ENCODE measurements around the gene GP9. TPM values are rescaled to one million over a fixed set of nuclear protein-coding genes. Genes with fewer than 3 reads are reported as not detected.

The GP9 gene
- total RNA-seq, 3 donors from 2014 or later (not counting 1 experiment from before 2014, with no cell fraction given) = 0.86 to 8.6 (median 3.8) TPM

DNA sequence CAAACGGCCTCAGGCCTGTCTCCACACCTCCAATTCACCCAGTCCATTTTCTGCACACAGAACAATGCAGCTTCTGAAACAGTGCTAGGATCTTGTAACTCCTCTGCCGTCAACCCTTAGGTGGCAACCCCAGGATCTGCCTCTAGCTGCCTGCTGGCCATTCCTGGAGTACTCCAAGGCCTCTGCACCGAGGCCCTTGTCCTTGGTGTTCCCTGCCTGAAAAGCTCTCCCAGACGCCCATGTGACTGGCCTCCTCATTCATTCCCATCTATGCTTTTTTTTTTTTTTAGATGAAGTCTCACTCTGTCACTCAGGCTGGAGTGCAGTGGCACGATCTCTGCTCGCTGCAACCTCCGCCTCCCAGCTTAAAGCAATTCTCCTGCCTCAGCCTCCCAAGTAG lies 42.7 kb downstream of the GP9 start:
- Mint-ChIP-seq H3K4me1 (peaks cover 51 to 60% of the 10 kb centered on the region in 2 donors), H3K27ac (peak overlapping the region in 1 of 2 donors; percentile 71), H3K4me3 (no peak overlapping the region), H3K27me3 (ENCODE audit: low read depth in 2 of 2) (no peaks in the 10 kb centered on the region), H3K36me3 (no peaks in the 10 kb centered on the region), H3K9me3 (no peaks in the 10 kb centered on the region)
- H3K4me1 ChIP-seq (ENCODE audit: control insufficient read depth, insufficient read depth, low read length) = peaks cover 35% of the 10 kb centered on the region
- peaks cover 17% of the 10 kb centered on the region for H3K36me3 ChIP-seq (ENCODE audit: control insufficient read depth, insufficient read depth, low read length)
- H3K4me3 ChIP-seq (ENCODE audit: low read length) = no peak overlapping the region
- H3K9me3 ChIP-seq (ENCODE audit: control insufficient read depth, insufficient read depth, low read length) = no peaks in the 10 kb centered on the region
- 87% methylated on average over 7 of the region's 7 CpGs for WGBS (ENCODE audit: insufficient coverage)
- ATAC-seq = no peak
- TF ChIP-seq, protein P1, sequence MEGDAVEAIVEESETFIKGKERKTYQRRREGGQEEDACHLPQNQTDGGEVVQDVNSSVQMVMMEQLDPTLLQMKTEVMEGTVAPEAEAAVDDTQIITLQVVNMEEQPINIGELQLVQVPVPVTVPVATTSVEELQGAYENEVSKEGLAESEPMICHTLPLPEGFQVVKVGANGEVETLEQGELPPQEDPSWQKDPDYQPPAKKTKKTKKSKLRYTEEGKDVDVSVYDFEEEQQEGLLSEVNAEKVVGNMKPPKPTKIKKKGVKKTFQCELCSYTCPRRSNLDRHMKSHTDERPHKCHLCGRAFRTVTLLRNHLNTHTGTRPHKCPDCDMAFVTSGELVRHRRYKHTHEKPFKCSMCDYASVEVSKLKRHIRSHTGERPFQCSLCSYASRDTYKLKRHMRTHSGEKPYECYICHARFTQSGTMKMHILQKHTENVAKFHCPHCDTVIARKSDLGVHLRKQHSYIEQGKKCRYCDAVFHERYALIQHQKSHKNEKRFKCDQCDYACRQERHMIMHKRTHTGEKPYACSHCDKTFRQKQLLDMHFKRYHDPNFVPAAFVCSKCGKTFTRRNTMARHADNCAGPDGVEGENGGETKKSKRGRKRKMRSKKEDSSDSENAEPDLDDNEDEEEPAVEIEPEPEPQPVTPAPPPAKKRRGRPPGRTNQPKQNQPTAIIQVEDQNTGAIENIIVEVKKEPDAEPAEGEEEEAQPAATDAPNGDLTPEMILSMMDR (IDR thresholded peaks at IDR 0.05) = no peak
- DNase-seq = no peak
- intact Hi-C loops (cut with micrococcal nuclease) = no loop called here
- H3K27me3 ChIP-seq (ENCODE audit: control insufficient read depth, insufficient read depth, low read length) = no peaks in the 10 kb centered on the region
- H3K27ac ChIP-seq (ENCODE audit: low read length) = no peak overlapping the region

DNA sequence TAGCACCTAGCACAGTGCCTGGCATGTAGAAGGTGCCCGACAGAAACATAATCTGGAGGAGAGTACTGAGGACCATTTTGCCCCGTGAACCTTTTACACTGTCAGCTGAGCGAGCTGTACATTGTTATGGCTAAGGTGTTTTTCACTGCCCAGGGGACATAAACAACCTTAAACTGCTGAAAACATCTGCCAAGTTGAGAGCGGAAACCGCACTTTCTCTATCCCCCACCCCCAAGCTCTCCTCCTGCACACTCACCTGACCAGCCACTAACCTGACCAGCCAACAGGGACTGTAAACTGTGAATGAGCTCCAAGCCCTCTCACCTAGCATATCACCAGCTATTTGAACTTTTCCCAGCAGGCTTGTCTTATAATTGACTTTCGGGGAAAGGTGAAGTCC lies 43.5 kb downstream of the GP9 start:
- no peaks in the 10 kb centered on the region for H3K9me3 ChIP-seq (ENCODE audit: control insufficient read depth, insufficient read depth, low read length)
- peak overlapping the region in 1 of 2 donors; percentile 71 for H3K27ac Mint-ChIP-seq
- DNase-seq (no peak), ATAC-seq (no peak)
- no peaks in the 10 kb centered on the region for H3K27me3 ChIP-seq (ENCODE audit: control insufficient read depth, insufficient read depth, low read length)
- intact Hi-C loops (cut with micrococcal nuclease) = no loop called here
- TF ChIP-seq, protein P1 (IDR thresholded peaks at IDR 0.05) = no peak
- H3K27ac ChIP-seq (ENCODE audit: low read length) = no peak overlapping the region
- no peaks in the 10 kb centered on the region for H3K9me3 Mint-ChIP-seq
- WGBS (ENCODE audit: insufficient coverage) = 94% methylated on average over 5 of the region's 6 CpGs
- no peaks in the 10 kb centered on the region for H3K27me3 Mint-ChIP-seq (ENCODE audit: low read depth in 2 of 2)
- H3K4me3 Mint-ChIP-seq = no peak overlapping the region
- peaks cover 20% of the 10 kb centered on the region for H3K36me3 ChIP-seq (ENCODE audit: control insufficient read depth, insufficient read depth, low read length)
- H3K4me3 ChIP-seq (ENCODE audit: low read length) = no peak overlapping the region
- H3K4me1 Mint-ChIP-seq = peaks cover 55 to 62% of the 10 kb centered on the region in 2 donors
- H3K4me1 ChIP-seq (ENCODE audit: control insufficient read depth, insufficient read depth, low read length) = peaks cover 35% of the 10 kb centered on the region
- H3K36me3 Mint-ChIP-seq = no peaks in the 10 kb centered on the region

DNA sequence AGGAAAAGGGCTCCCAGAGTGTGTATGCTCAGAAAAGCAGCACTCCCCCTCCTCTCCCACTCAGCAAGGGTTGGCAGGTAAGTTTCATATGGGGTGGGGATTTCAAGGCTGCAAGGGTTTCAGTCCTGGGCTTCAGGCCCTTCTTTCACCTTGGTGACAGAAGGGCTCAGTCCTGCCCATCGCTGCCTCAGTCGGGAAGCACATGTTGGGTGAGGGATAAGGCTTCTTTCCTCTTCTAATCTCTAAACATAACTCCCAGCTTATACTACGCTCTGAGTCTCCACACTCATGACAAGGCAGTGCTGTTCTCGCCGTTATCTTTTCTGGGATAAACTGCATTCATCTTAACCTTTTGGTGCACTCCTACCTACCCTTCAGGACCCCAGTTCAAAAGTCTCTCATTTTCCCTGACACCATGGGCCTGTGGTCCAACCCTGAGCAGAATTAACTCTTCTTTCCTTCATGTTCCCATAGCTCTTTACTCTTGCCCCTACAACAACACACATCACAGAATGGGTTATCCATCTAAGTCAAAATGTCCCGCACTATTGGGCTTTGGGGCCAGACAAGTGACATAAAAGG lies 44.0 kb downstream of the GP9 start:
- Mint-ChIP-seq H3K36me3 (no peaks in the 10 kb centered on the region), H3K27ac (peak overlapping the region; percentile 1 to 71), H3K4me1 (peaks cover 54 to 62% of the 10 kb centered on the region in 2 donors), H3K27me3 (ENCODE audit: low read depth in 2 of 2) (no peaks in the 10 kb centered on the region), H3K4me3 (no peak overlapping the region), H3K9me3 (no peaks in the 10 kb centered on the region)
- 98% methylated on average over 4 of the region's 6 CpGs for WGBS (ENCODE audit: insufficient coverage)
- Histone ChIP-seq H3K9me3 (ENCODE audit: control insufficient read depth, insufficient read depth, low read length) (no peaks in the 10 kb centered on the region), H3K36me3 (ENCODE audit: control insufficient read depth, insufficient read depth, low read length) (peaks cover 21% of the 10 kb centered on the region), H3K4me1 (ENCODE audit: control insufficient read depth, insufficient read depth, low read length) (peaks cover 35% of the 10 kb centered on the region), H3K27ac (ENCODE audit: low read length) (no peak overlapping the region), H3K4me3 (ENCODE audit: low read length) (no peak overlapping the region), H3K27me3 (ENCODE audit: control insufficient read depth, insufficient read depth, low read length) (no peaks in the 10 kb centered on the region)
- ATAC-seq (no peak), DNase-seq (no peak)
- TF ChIP-seq, protein P1 (IDR thresholded peaks at IDR 0.05) = no peak
- intact Hi-C loops (cut with micrococcal nuclease) = no loop called here

DNA sequence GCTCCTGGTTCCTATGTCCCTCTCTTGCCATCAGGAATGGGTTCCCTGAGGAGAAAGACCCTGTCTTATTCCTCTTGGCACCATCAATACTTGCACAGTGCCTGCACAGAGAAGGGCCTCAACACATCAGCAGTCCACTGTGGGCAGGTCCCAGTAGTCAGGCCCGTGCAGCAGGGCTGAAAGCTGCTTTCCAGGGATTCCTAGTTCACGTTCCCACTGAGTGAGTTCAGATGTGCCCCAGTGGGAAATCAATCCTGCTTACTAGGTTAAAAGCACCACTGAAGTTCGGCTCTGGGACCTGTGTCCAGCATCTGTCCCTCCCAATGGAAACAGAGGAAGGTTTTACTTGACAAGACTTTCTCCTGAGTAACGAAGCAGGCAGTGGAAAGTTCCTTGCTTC lies 45.3 kb downstream of the GP9 start:
- Histone ChIP-seq H3K27ac (ENCODE audit: low read length) (no peak overlapping the region), H3K36me3 (ENCODE audit: control insufficient read depth, insufficient read depth, low read length) (peaks cover 28% of the 10 kb centered on the region), H3K27me3 (ENCODE audit: control insufficient read depth, insufficient read depth, low read length) (no peaks in the 10 kb centered on the region), H3K4me3 (ENCODE audit: low read length) (no peak overlapping the region), H3K9me3 (ENCODE audit: control insufficient read depth, insufficient read depth, low read length) (no peaks in the 10 kb centered on the region), H3K4me1 (ENCODE audit: control insufficient read depth, insufficient read depth, low read length) (peaks cover 35% of the 10 kb centered on the region)
- Mint-ChIP-seq H3K27ac (no peak overlapping the region), H3K9me3 (no peaks in the 10 kb centered on the region), H3K36me3 (no peaks in the 10 kb centered on the region), H3K4me3 (no peak overlapping the region), H3K4me1 (peaks cover 48 to 60% of the 10 kb centered on the region in 2 donors), H3K27me3 (ENCODE audit: low read depth in 2 of 2) (no peaks in the 10 kb centered on the region)
- ATAC-seq (no peak), DNase-seq (no peak)
- TF ChIP-seq, protein P1 (IDR thresholded peaks at IDR 0.05) = no peak
- intact Hi-C loops (cut with micrococcal nuclease) = no loop called here
- 95% methylated on average over 4 of the region's 4 CpGs for WGBS (ENCODE audit: insufficient coverage)
